SU-DHL-6 (cell line): ENCODE data around the gene UQCRHL.

Experiments
- EZH2phosphoT487 ChIP-seq: fragments of 200-600 bp; sonication (generic), shearing (Covaris generic); conservative IDR thresholded peaks from 2 replicates; pipeline ENCODE4 v1.6.1; 2018; ENCODE audit warnings: mild to moderate bottlenecking, antibody characterized with exemption, low read length, moderate library complexity, mixed read lengths
- TF ChIP-seq, protein P1 (sequence below): fragments of 200-600 bp; sonication (generic); IDR thresholded peaks from one replicate; pipeline ENCODE4 v1.5.1; 2017; ENCODE audit warnings: antibody characterized with exemption, mild to moderate bottlenecking, low read length, moderate library complexity; ENCODE audit not compliant: insufficient read depth, poor library complexity, severe bottlenecking

DNA sequence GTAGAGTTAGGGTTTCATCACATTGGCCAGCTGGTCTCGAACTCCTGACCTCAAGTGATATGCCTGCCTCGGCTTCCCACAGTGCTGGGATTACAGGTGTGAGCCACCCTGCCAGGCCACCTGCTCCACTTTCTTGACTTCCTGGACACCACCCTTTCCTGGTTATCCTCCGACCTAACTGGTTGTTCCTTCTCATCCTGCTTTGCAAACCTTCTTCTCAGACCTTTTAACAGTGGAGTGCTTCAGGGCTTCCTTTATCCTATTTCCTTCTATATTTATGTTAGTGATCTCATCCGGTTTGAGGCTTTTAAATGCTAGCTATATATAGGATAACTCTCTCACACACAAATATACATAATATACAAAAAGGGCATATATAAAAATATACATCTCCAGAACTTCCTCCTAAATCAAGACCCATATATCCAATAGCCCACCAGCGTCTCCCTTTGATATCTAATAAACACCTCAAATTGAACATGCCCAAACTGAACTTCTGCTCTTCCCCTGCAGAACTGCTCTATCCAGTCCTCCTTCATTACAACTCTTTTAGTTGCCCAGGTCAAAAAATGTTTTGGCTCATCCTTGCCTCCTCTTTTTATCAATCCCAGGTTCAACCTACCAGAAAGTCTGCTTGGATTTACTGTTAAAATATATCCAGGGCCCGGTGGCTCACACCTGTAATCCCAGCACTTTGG is 19.5 kb upstream of the UQCRHL start:
- TF ChIP-seq, protein P1, sequence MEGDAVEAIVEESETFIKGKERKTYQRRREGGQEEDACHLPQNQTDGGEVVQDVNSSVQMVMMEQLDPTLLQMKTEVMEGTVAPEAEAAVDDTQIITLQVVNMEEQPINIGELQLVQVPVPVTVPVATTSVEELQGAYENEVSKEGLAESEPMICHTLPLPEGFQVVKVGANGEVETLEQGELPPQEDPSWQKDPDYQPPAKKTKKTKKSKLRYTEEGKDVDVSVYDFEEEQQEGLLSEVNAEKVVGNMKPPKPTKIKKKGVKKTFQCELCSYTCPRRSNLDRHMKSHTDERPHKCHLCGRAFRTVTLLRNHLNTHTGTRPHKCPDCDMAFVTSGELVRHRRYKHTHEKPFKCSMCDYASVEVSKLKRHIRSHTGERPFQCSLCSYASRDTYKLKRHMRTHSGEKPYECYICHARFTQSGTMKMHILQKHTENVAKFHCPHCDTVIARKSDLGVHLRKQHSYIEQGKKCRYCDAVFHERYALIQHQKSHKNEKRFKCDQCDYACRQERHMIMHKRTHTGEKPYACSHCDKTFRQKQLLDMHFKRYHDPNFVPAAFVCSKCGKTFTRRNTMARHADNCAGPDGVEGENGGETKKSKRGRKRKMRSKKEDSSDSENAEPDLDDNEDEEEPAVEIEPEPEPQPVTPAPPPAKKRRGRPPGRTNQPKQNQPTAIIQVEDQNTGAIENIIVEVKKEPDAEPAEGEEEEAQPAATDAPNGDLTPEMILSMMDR: no peak
- TF ChIP-seq EZH2phosphoT487: no peak
